Skin epidermis (tissue), 12 donors: Measurements from ENCODE around the gene MAML2.

Source experiments
- H3K27ac ChIP-seq, 21 experiments: fragments of 200-600 bp; sonication (generic) in 11 of 21; one replicate each; pipeline ENCODE4 v1.5.0; 2020; ENCODE audit warnings: mild to moderate bottlenecking in 3 of 21, inconsistent platforms in 2 of 21, moderate library complexity in 2 of 21
- H3K4me3 ChIP-seq, 7 experiments: fragments of 200-600 bp; sonication (generic) in 2 of 7; one replicate each; pipeline ENCODE4 v1.5.0; 2020; ENCODE audit warnings: inconsistent platforms in 2 of 7, mild to moderate bottlenecking in 2 of 7, moderate library complexity in 1 of 7

Gene MAML2

GRCh38 chr11:96259134-96259830 is 83.7 kb downstream of the MAML2 start:
- peak overlapping the region in 20 of 21 experiments; percentile 1 to 95 (median 72) for H3K27ac ChIP-seq
- no peak overlapping the region for H3K4me3 ChIP-seq

- Histone ChIP-seq H3K4me3 (no peak overlapping the region), H3K27ac (peak overlapping the region in 20 of 21 experiments; percentile 12 to 95 (median 72))
Measured at GRCh38 chr11:96257972-96258934, 84.7 kb downstream of the MAML2 start.

GRCh38 chr11:96257036-96257435 is 86.0 kb downstream of the MAML2 start:
- Histone ChIP-seq H3K27ac (peak overlapping the region in 16 of 21 experiments; percentile 5 to 95 (median 70)), H3K4me3 (no peak overlapping the region)

GRCh38 chr11:96256215-96257011 is 86.6 kb downstream of the MAML2 start:
- peak overlapping the region in 12 of 21 experiments; percentile 0 to 95 (median 74) for H3K27ac ChIP-seq
- no peak overlapping the region for H3K4me3 ChIP-seq

GRCh38 chr11:96254854-96255253 is 88.1 kb downstream of the MAML2 start:
- H3K27ac ChIP-seq = peak overlapping the region in 12 of 21 experiments; percentile 7 to 67 (median 46)
- no peak overlapping the region for H3K4me3 ChIP-seq

- H3K4me3 ChIP-seq = no peak overlapping the region
- H3K27ac ChIP-seq = peak overlapping the region in 10 of 21 experiments; percentile 0 to 67 (median 46)
Measured at GRCh38 chr11:96254087-96254486, 88.9 kb downstream of the MAML2 start.

GRCh38 chr11:96246718-96247552 is 96.1 kb downstream of the MAML2 start:
- H3K4me3 ChIP-seq = no peak overlapping the region
- peak overlapping the region in 17 of 21 experiments; percentile 2 to 81 (median 57) for H3K27ac ChIP-seq

- Histone ChIP-seq H3K27ac (peak overlapping the region in 20 of 21 experiments; percentile 56 to 86 (median 79)), H3K4me3 (peak overlapping the region; percentile 15 to 39 (median 31))
Measured at GRCh38 chr11:96242971-96243647, 99.9 kb downstream of the MAML2 start.

GRCh38 chr11:96242191-96242847 is 100.7 kb downstream of the MAML2 start:
- Histone ChIP-seq H3K27ac (peak overlapping the region in 17 of 21 experiments; percentile 18 to 86 (median 80)), H3K4me3 (peak overlapping the region in 1 of 7 experiments; percentile 22)

- Histone ChIP-seq H3K27ac (peak overlapping the region in 12 of 21 experiments; percentile 9 to 86 (median 52)), H3K4me3 (no peak overlapping the region)
Measured at GRCh38 chr11:96241331-96241841, 101.6 kb downstream of the MAML2 start.

GRCh38 chr11:96238563-96239135 is 104.3 kb downstream of the MAML2 start:
- no peak overlapping the region for H3K4me3 ChIP-seq
- H3K27ac ChIP-seq = peak overlapping the region in 7 of 21 experiments; percentile 3 to 72 (median 31)

GRCh38 chr11:96237766-96238266 is 105.2 kb downstream of the MAML2 start:
- Histone ChIP-seq H3K27ac (peak overlapping the region in 6 of 21 experiments; percentile 5 to 72 (median 42)), H3K4me3 (no peak overlapping the region)

GRCh38 chr11:96235751-96236150 is 107.2 kb downstream of the MAML2 start:
- Histone ChIP-seq H3K27ac (peak overlapping the region in 4 of 21 experiments; percentile 17 to 57 (median 32)), H3K4me3 (no peak overlapping the region)

- Histone ChIP-seq H3K27ac (peak overlapping the region in 5 of 21 experiments; percentile 17 to 57 (median 32)), H3K4me3 (no peak overlapping the region)
Measured at GRCh38 chr11:96234866-96235441, 108.0 kb downstream of the MAML2 start.

- no peak overlapping the region for H3K4me3 ChIP-seq
- H3K27ac ChIP-seq = peak overlapping the region in 1 of 21 experiments; percentile 18
Measured at GRCh38 chr11:96232132-96232531, 110.9 kb downstream of the MAML2 start.

GRCh38 chr11:96230686-96231085 is 112.3 kb downstream of the MAML2 start:
- no peak overlapping the region for H3K4me3 ChIP-seq
- peak overlapping the region in 5 of 21 experiments; percentile 1 to 57 (median 22) for H3K27ac ChIP-seq
